ENCODE data around the gene ATP10D.

ATP10D gene

GRCh38 chr4:47590325-47590724 is 105.2 kb downstream of the ATP10D start:
- DNase-seq (ENCODE audit: low read depth in 2 of 2): no peak

DNA sequence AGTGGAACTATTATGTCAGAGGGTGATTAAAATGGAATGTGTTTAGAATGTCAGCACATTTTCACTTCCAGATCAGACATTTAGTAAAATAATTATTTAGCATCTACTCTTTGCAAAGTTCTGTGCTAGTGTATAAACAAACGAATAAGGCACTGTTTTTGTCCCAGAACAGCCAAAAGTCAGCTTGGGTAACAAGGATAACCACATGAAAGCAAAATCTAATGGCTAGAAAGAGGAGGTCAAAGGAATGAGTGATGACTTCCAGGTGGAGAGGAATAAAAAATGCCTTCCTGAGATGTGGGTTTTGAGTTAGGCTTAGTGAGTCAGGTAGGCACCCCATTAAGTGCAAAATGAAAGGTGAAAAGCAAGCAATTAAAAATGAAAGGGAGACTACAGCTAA is 112.6 kb downstream of the ATP10D start:
- no peak for DNase-seq (ENCODE audit: low read depth in 2 of 2)

DNA sequence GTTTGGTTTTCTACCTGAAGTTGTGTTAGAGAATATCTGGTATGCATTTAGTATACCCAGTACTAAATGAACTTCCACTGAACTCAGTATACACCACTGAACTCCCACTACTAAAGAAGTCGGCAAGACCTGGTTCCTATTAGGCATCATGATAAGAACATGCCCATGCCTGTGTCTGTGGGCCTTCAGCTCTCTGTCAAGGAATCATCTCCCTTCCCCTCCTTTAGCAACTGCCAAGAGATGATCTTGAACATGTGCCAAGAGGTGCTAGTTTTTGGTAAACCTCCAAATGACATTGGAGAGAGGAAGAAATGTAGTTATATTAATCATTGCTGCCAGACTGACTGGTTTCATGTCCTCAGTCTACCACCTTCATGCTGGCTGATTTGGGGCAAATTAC is 113.2 kb downstream of the ATP10D start:
- DNase-seq (ENCODE audit: low read depth in 2 of 2): no peak

DNA sequence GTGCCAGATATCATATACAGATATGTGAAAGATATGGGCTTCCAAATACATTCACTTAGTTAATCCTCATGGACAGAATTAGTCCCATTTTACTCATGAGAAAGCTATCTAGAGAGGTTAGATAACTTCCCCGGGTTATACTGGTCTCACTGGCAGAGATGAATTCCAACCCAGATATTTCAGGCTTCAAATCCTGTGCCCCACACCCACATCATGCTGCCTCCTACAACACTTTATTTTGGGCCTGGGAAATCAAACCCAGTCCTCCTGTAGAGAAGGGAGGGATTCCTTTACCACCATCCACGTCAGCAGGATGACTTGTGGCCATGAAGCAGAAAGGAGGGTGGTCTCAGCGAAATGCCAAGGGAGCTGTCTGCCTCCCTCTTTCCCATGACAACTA is 113.8 kb downstream of the ATP10D start:
- DNase-seq (ENCODE audit: low read depth in 2 of 2): no peak

DNA sequence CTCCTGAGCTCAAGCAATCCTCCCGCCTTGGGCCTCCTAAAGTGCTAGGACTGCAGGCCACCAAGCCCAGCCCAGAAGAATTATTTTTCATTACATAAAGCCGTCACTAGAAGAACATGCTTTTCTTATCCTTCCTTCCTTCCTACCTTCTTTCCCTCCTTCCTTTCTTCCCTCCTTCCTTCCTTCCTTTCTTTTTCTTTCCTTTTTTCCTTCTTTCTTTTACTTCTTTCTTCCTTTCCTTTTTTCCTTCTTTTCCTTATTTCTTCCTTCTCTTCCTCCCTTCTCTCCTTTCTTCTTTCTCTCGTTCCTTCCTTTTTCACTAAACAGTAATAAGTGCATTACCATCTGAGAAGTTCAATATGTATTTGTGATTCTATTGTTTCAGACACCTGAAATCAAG is 121.4 kb downstream of the ATP10D start:
- no peak for DNase-seq (ENCODE audit: low read depth in 2 of 2)

DNA sequence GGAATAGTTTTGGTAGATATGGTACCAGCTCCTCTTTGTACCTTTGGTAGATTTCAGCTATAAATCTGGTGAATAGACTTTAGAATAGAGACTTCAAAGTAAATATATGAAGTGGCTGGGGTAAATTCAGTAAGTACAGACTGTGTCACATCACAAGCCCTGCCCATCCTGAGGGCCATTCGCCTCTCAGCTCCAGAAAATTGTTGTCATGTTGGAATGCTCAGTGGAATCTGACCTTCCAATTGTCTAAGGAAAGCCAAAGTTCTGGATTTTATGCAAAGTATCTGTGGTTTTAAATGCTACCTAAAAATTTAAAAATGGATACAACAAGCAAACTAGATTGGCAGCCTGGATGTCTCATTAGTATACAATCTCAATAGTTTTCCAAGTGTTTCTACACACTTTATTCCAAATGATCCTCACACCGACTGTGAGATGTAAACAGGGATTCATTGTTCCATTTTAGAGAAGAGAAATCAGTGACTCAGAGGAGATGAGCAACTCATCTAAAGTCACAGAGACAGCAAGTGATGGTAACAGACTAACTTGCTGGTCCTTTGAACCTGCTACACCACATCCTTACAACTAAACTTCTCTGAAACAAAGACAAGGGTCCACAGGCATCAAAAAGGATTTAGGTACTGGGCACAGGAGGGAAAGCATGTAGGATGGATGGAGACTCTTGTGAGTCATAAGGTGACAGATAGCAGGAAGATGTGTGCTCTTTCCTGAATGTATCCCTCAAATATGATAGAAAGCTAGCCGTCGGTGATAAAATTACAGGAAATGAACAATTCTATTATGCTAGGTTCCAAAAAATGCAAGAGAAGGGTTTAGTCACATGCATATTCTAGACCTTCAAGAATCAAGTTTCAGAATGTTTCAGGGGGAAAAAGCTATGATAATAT is 127.3 kb downstream of the ATP10D start:
- no peak for DNase-seq (ENCODE audit: low read depth in 2 of 2)

GRCh38 chr4:47615385-47615784 is 130.3 kb downstream of the ATP10D start:
- DNase-seq (ENCODE audit: low read depth in 2 of 2): no peak

DNA sequence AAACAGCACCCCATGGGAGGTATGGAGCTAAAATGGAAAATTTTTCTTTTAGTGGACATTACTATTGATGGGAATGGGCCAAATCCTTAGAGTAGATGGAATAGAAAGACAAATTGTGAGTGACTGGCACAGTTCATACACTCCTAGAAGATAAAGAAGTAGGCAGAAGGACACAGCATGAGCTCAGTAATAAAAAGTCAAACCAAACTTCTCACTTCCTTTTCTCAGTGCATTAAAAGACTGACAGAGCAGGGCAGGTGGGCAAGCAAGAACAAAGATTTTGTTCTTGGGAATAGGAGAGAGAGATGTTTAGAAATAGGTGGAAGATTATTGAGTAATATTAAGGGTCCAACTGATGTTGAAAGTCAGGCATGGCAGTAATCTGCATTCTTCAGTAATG is 132.5 kb downstream of the ATP10D start:
- no peak for DNase-seq (ENCODE audit: low read depth in 2 of 2)

GRCh38 chr4:47619691-47620090 is 134.6 kb downstream of the ATP10D start:
- no peak for DNase-seq (ENCODE audit: low read depth in 2 of 2)

- DNase-seq (ENCODE audit: low read depth in 2 of 2): no peak
Measured at GRCh38 chr4:47621181-47621580, 136.1 kb downstream of the ATP10D start.

DNA sequence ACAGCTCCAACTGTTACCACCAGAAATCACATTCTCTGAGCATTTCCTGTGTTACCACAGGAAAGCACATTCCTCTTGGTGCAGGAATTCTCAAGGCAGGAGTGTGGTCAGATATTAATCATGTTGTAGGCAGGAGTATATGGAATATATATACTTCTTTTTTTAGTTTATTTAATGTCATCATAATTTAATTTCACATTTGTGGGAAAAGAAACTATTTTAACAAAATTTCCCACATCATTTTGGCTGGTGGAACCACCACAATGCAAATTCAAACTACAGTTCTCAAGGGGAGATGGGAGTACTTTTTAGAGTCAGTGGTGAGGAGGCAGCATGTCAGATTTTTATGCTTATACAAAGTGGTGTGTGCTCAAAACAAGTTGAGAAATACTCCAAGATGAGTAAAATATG is 139.0 kb downstream of the ATP10D start:
- no peak for DNase-seq (ENCODE audit: low read depth in 2 of 2)

DNA sequence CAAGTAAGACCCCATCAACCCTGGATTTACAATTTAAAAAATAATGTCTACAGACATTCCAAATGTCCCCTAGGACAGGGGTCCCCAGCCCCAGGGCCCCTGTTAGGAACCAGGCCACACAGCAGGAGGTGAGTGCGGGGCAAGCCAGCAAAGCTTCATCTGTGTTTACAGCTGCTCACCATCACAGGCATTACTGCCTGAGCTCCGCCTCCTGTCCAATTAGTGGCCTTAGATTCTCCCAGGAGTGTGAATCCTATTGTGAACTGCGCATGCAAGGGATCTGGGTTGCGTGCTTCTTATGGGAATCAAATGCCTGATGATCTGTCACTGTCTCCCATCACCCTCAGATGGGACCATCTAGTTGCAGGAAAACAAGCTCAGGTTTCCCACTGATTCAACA is 146.1 kb downstream of the ATP10D start:
- DNase-seq (ENCODE audit: low read depth in 2 of 2): no peak

GRCh38 chr4:47639531-47639930 is 154.5 kb downstream of the ATP10D start:
- DNase-seq (ENCODE audit: low read depth in 2 of 2): no peak

DNA sequence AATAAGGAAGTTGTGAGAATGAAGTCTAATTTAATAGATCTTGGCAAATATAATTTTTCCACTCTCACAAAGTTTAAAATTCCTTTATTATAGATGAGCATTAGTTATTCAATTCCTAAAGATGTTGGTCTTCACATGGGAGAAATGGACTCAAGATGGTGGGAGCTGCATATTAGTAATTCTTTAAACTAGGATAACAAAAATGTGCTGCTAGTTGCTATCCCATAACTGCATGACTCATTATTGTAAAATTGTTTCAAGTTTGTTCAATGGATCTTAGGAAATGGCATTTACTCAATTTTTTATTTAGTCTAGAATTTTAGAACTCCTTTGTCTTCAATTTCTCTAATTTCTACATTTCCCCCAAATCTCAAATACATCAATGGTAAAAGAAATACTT is 155.8 kb downstream of the ATP10D start:
- DNase-seq (ENCODE audit: low read depth in 2 of 2): no peak

GRCh38 chr4:47641755-47642154 is 156.7 kb downstream of the ATP10D start:
- DNase-seq (ENCODE audit: low read depth in 2 of 2): no peak

- DNase-seq (ENCODE audit: low read depth in 2 of 2): no peak
Measured at GRCh38 chr4:47642191-47642830, 157.2 kb downstream of the ATP10D start.

Measured in activated CD4-positive, alpha-beta T cell treated with anti-CD3 and anti-CD28 coated beads for 24 hours (primary cell).